Heart left ventricle (tissue), 16 donors: ENCODE data around the gene LRRFIP1. TPM values are rescaled to one million over a fixed set of nuclear protein-coding genes. Genes with fewer than 3 reads are reported as not detected.

Source experiments
- ATAC-seq, 4 donors: fragments of 200-7000 bp; cut with Tn5 transposase; one replicate each; pipeline ENCODE4 v1.9.1; 2020 to 2022; ENCODE audit warnings: moderate library complexity in 4 of 4, mild to moderate bottlenecking in 3 of 4, moderate number of reproducible peaks in 1 of 4
- DNase-seq, 5 donors: peaks; one replicate each; pipeline ENCODE4 v3.0.0-alpha.2; 2020
- H3K27ac ChIP-seq, 12 donors: fragments of 200-600 bp; sonication (generic) in 4 of 12; one replicate each; pipeline versions ENCODE4 v1.5.0 to v1.8.0; 2016 to 2022; ENCODE audit warnings: mild to moderate bottlenecking in 2 of 12
- H3K27me3 ChIP-seq, 9 donors: fragments of 200-600 bp; sonication (generic) in 2 of 9; one replicate each; pipeline versions ENCODE4 v1.5.1 to v1.8.0; 2016 to 2022; ENCODE audit warnings: mild to moderate bottlenecking in 3 of 9
- H3K36me3 ChIP-seq, 9 donors: fragments of 200-600 bp; sonication (generic) in 2 of 9; one replicate each; pipeline versions ENCODE4 v1.5.0 to v1.8.0; 2018 to 2022; ENCODE audit warnings: mild to moderate bottlenecking in 2 of 9
- H3K4me1 ChIP-seq, 12 donors: fragments of 200-600 bp; sonication (generic) in 4 of 12; one replicate each; pipeline versions ENCODE4 v1.5.0 to v1.8.0; 2016 to 2022; ENCODE audit warnings: mild to moderate bottlenecking in 3 of 12
- H3K4me3 ChIP-seq, 12 donors: fragments of 200-600 bp; sonication (generic) in 4 of 12; one replicate each; pipeline versions ENCODE4 v1.5.0 to v1.8.0; 2017 to 2022; ENCODE audit warnings: mild to moderate bottlenecking in 9 of 12, moderate library complexity in 4 of 12
- H3K9me3 ChIP-seq, 12 donors: fragments of 200-600 bp; sonication (generic) in 4 of 12; one replicate each; pipeline versions ENCODE4 v1.5.0 to v1.8.0; 2016 to 2022; ENCODE audit warnings: mild to moderate bottlenecking in 1 of 12
- CTCF ChIP-seq, 12 donors: fragments of 200-600 bp; sonication (generic) in 4 of 12; IDR thresholded peaks; one replicate each; pipeline versions ENCODE4 v1.5.0 to v1.8.0; 2018 to 2022; ENCODE audit warnings: antibody characterized with exemption in 12 of 12, mild to moderate bottlenecking in 5 of 12
- POLR2A ChIP-seq, 2 donors: fragments of 450-650 bp; IDR thresholded peaks; one replicate each; pipeline ENCODE4 v1.6.1; 2017; ENCODE audit warnings: antibody characterized with exemption in 2 of 2, mild to moderate bottlenecking in 2 of 2, moderate library complexity in 2 of 2
- WGBS, 4 donors: extraction: QIAGEN DNeasy Blood & Tissue Kit in 2 of 4; methylation state at CpG; one replicate each; pipeline versions ENCODE4 v1.1.5 to v1.1.7; 2013 to 2018; 5-methylcytosine and 5-hydroxymethylcytosine counted together
- intact Hi-C, 10 donors: fragments of 100-400 bp; cut with DNase I; formaldehyde crosslinking; loops; one replicate each; pipeline versions ENCODE4 v1.11.1 to v1.14.2; 2022
- polyA plus RNA-seq, 2 donors: library from polyadenylated mRNA; stranded (reverse); fragments of 200-250 nt; gene quantifications; one replicate each; pipeline ENCODE4 v1.2.3, GENCODE V29; 2013
- total RNA-seq, 9 donors: library from RNA; depleted of rRNA in 2 of 9; stranded (reverse); fragments of >200 nt in 2 of 9; fragmentation: NEBNext Ultra II Directional in 3 of 9; extraction: Animal tissue kit (Norgen Biotek cat#: 25700) in 3 of 9; gene quantifications; one replicate each; pipeline versions ENCODE4 v1.1.0 to v1.2.4, GENCODE V29; 2016 to 2023
- donor health status: ischemic (EF 13 %, LVEDD 7.1; RV severe dilation, severe dysfunction).
- donor health status: healthy with polysubstance abuse.
- donor health status: DM: no; HTN: yes; CAD: no.
- donor health status: DM: no; HTN: no; CAD: no.
- donor health status: ischemic (EF 25% LVEDD 6.9; RV normal size, moderate dysfunction).
- donor health status: ischemic (EF 25% LVEDD 5.7; RV mildly dilated, moderate dysfunction).
- donor health status: healthy.
- donor health status: DM: yes; HTN: yes; CAD: no.
- donor health status: ischemic (EF 35%, LVEDD 5.7; RV mildly dilated, moderate dysfunction).
- donor health status: nonischemic (EF 11% LVEDD 7.7; RV severe dilation, severe dysfunction).
- donor health status: DM: yes; HTN: yes; CAD: no.
- donor health status: PGD.
- donor health status: ischemic (EF 29% LVEDD 5.4; RV normal size, mild dysfunction).
- donor health status: nonischemic (EF 23%, LVEDD 6.1; RV moderate dilation, normal function).

Gene LRRFIP1
- total and polyA plus RNA-seq, 11 donors: 78.7 to 151 (median 111) TPM

GRCh38 chr2:237614151-237614720 is 13.2 kb upstream of the LRRFIP1 start:
- ATAC-seq (no peak), DNase-seq (no peak)
- TF ChIP-seq CTCF (IDR thresholded peaks at IDR 0.05): no peak
- TF ChIP-seq POLR2A (IDR thresholded peaks at IDR 0.05): no peak
- Histone ChIP-seq H3K9me3 (no peaks in the 10 kb centered on the region), H3K27me3 (no peaks in the 10 kb centered on the region), H3K4me3 (no peak overlapping the region), H3K27ac (peak overlapping the region in 5 of 12 donors; percentile 18 to 92 (median 82)), H3K36me3 (no peaks in the 10 kb centered on the region), H3K4me1 (peaks cover 5 to 52% (median 38%) of the 10 kb centered on the region in 12 donors)
- 76 to 87% (median 83%) methylated on average over 9 of the region's 9 CpGs for WGBS, 4 donors
- intact Hi-C loops: no loop called here

- peak overlapping the region; percentile 39 to 92 (median 85) for H3K27ac ChIP-seq
- DNase-seq (no peak), ATAC-seq (peak in 3 of 4 donors; percentile 8 to 12 (median 8))
- no peak overlapping the region for H3K4me3 ChIP-seq
- intact Hi-C loops: loop anchor here in 1 of 10 donors (2.0 kb wide), 1 partner anchor 15 kb away; no protein-coding TSS in a partner anchor
- no peak for TF ChIP-seq CTCF (IDR thresholded peaks at IDR 0.05)
- TF ChIP-seq POLR2A (IDR thresholded peaks at IDR 0.05): no peak
- WGBS, 4 donors: 43 to 61% (median 53%) methylated on average over 4 of the region's 4 CpGs
- H3K4me1 ChIP-seq: peaks cover 5 to 52% (median 38%) of the 10 kb centered on the region in 12 donors
- no peaks in the 10 kb centered on the region for H3K27me3 ChIP-seq
- H3K9me3 ChIP-seq: no peaks in the 10 kb centered on the region
- no peaks in the 10 kb centered on the region for H3K36me3 ChIP-seq
Measured at GRCh38 chr2:237615631-237616249, 11.6 kb upstream of the LRRFIP1 start.

- DNase-seq: no peak
- H3K4me1 ChIP-seq: peaks cover 5 to 52% (median 38%) of the 10 kb centered on the region in 12 donors
- no peaks in the 10 kb centered on the region for H3K27me3 ChIP-seq
- peak overlapping the region in 1 of 12 donors; percentile 10 for H3K4me3 ChIP-seq
- intact Hi-C loops: loop anchor here in 1 of 10 donors (2.0 kb wide), 1 partner anchor 16 kb away; no protein-coding TSS in a partner anchor
- H3K36me3 ChIP-seq: no peaks in the 10 kb centered on the region
- peak; percentile 7 to 40 (median 30) for ATAC-seq
- no peaks in the 10 kb centered on the region for H3K9me3 ChIP-seq
- 29 to 36% (median 35%) methylated on average over 3 of the region's 3 CpGs for WGBS, 4 donors
- H3K27ac ChIP-seq: peak overlapping the region; percentile 39 to 92 (median 85)
- TF ChIP-seq POLR2A (IDR thresholded peaks at IDR 0.05): no peak
- no peak for TF ChIP-seq CTCF (IDR thresholded peaks at IDR 0.05)
Measured at GRCh38 chr2:237616373-237616733, 11.0 kb upstream of the LRRFIP1 start.

GRCh38 chr2:237616734-237617586 is 10.4 kb upstream of the LRRFIP1 start:
- TF ChIP-seq CTCF (IDR thresholded peaks at IDR 0.05) (no peak), POLR2A (IDR thresholded peaks at IDR 0.05) (no peak)
- WGBS, 4 donors: 31 to 39% (median 32%) methylated on average over 15 of the region's 15 CpGs
- peak; percentile 82 to 92 (median 88) for ATAC-seq
- Histone ChIP-seq H3K27me3 (no peaks in the 10 kb centered on the region), H3K4me1 (peaks cover 5 to 52% (median 40%) of the 10 kb centered on the region in 12 donors), H3K36me3 (no peaks in the 10 kb centered on the region), H3K4me3 (no peak overlapping the region), H3K27ac (peak overlapping the region; percentile 39 to 92 (median 85)), H3K9me3 (no peaks in the 10 kb centered on the region)
- no peak for DNase-seq
- intact Hi-C loops: loop anchor here in 1 of 10 donors (2.0 kb wide), 1 partner anchor 16 kb away; no protein-coding TSS in a partner anchor
